Caco-2 (cell line): Measurements from ENCODE around the gene CTDNEP1. TPM values are rescaled to one million over a fixed set of nuclear protein-coding genes. Genes with fewer than 3 reads are reported as not detected.

Experiments used
- BruUV-seq: library from RNA; stranded (reverse); fragments of 400-500 nt; replicated peaks from 2 replicates; lab custom pipeline; 2021; lab: Mats Ljungman, UMichigan
- CTCF ChIA-PET: fragments of 300-600 bp; sonication (Branson Sonifier 250); formaldehyde crosslinking; loops from one replicate; lab custom pipeline; 2022; ENCODE audit warnings: antibody characterized with exemption; lab: Charles Lee
- POLR2A ChIA-PET: fragments of 300-600 bp; sonication (Branson Sonifier 250); formaldehyde crosslinking; loops from one replicate; lab custom pipeline; 2022; ENCODE audit warnings: antibody characterized with exemption; lab: Charles Lee
- DNase-seq, 2 experiments: peaks; one replicate each; pipeline versions ENCODE4 v3.0.0 to v3.0.0-alpha.2; 2020 to 2022
- H3K27me3 ChIP-seq: replicated peaks from 2 replicates; pipeline ENCODE4 v1.6.0; 2011; ENCODE audit warnings: low read length; ENCODE audit not compliant: control insufficient read depth, insufficient read depth
- H3K36me3 ChIP-seq: 2 replicates; pipeline ENCODE4 v1.5.1; 2011; ENCODE audit warnings: low read length; ENCODE audit not compliant: control insufficient read depth, insufficient read depth
- H3K4me1 ChIP-seq: fragments of 250-450 bp; sonication (Bioruptor Pico); 2 replicates; pipeline ENCODE4 v1.5.1; 2020; ENCODE audit warnings: mild to moderate bottlenecking
- H3K4me3 ChIP-seq: 2 replicates; pipeline ENCODE4 v1.5.1; 2011; ENCODE audit warnings: low read depth, mild to moderate bottlenecking, control low read depth, low read length
- H3K9me3 ChIP-seq: fragments of 250-450 bp; sonication (Bioruptor Pico); 2 replicates; pipeline ENCODE4 v1.5.1; 2020; ENCODE audit warnings: mild to moderate bottlenecking, moderate library complexity
- H3K27ac Mint-ChIP-seq: one replicate; pipeline ENCODE4 v1.8.0; 2022; ENCODE audit warnings: mixed read lengths; ENCODE audit not compliant: unreplicated experiment
- H3K27me3 Mint-ChIP-seq: one replicate; pipeline ENCODE4 v1.8.0; 2022; ENCODE audit warnings: mixed read lengths; ENCODE audit not compliant: insufficient read depth, unreplicated experiment
- H3K36me3 Mint-ChIP-seq: one replicate; pipeline ENCODE4 v1.8.0; 2022; ENCODE audit warnings: mild to moderate bottlenecking, mixed read lengths; ENCODE audit not compliant: insufficient read depth, unreplicated experiment
- H3K4me1 Mint-ChIP-seq: one replicate; pipeline ENCODE4 v1.8.0; 2022; ENCODE audit warnings: low read depth, mixed read lengths; ENCODE audit not compliant: unreplicated experiment
- H3K4me3 Mint-ChIP-seq: one replicate; pipeline ENCODE4 v1.8.0; 2022; ENCODE audit warnings: mild to moderate bottlenecking, moderate library complexity, mixed read lengths; ENCODE audit not compliant: unreplicated experiment
- H3K9me3 Mint-ChIP-seq: one replicate; pipeline ENCODE4 v1.8.0; 2022; ENCODE audit warnings: mixed read lengths; ENCODE audit not compliant: unreplicated experiment
- intact Hi-C: fragments of 100-400 bp; cut with micrococcal nuclease; formaldehyde crosslinking; loops from one replicate; pipeline ENCODE4 v1.10.0; 2022; ENCODE audit not compliant: unreplicated experiment
- total RNA-seq: library from RNA; stranded (reverse); gene quantifications from 2 replicates; pipeline ENCODE4 v1.2.3, GENCODE V29; 2022
- TF ChIP-seq, protein P1 (sequence below), 2 experiments: fragments of 200-600 bp in 1 of 2; IDR thresholded peaks; 1 replicate in 1 of 2; 2 replicates in 1 of 2; pipeline versions ENCODE4 v1.5.1 to v1.8.0; 2011 to 2022; ENCODE audit warnings: antibody characterized with exemption in 1 of 2, control low read depth in 1 of 2, inconsistent platforms in 1 of 2, low read depth in 1 of 2, low read length in 1 of 2, mild to moderate bottlenecking in 1 of 2, moderate library complexity in 1 of 2; ENCODE audit not compliant: insufficient read depth in 1 of 2, severe bottlenecking in 1 of 2, unreplicated experiment in 1 of 2

Gene CTDNEP1
- total RNA-seq, 1 experiment from 2014 or later: 71.1 TPM

DNA sequence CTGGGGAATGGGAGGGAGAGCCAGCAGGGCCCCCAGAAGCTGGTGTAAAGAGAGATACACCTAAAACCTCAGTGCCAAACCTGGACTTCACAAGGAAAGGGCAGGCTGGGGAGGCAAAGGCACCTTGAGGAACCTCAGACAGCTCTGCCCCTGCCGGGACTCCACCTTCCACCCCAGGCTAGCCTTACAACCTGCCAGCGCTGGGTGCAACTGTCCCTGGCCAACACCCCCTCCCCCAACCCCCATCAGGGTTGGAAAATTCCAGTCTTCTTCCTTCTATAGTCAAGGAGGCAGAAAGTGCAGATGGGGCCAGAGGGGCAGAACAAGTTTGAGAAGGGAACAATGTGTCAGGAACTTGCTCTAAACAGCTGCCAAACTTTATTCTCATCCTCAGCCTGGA is 40.7 kb upstream of the CTDNEP1 start:
- Histone ChIP-seq H3K4me3 (no peak overlapping the region), H3K9me3 (no peaks in the 10 kb centered on the region), H3K4me1 (0 out of 2 replicates have a peak, but pooled peaks cover 10% of the 10 kb centered on the region), H3K27me3 (no peaks in the 10 kb centered on the region), H3K36me3 (no peaks in the 10 kb centered on the region; the same call in 1 of the 2 replicates)
- no TSS peak for BruUV-seq
- no peaks in the 10 kb centered on the region for H3K27me3 Mint-ChIP-seq
- no peaks in the 10 kb centered on the region for H3K36me3 Mint-ChIP-seq
- TF ChIP-seq, protein P1, sequence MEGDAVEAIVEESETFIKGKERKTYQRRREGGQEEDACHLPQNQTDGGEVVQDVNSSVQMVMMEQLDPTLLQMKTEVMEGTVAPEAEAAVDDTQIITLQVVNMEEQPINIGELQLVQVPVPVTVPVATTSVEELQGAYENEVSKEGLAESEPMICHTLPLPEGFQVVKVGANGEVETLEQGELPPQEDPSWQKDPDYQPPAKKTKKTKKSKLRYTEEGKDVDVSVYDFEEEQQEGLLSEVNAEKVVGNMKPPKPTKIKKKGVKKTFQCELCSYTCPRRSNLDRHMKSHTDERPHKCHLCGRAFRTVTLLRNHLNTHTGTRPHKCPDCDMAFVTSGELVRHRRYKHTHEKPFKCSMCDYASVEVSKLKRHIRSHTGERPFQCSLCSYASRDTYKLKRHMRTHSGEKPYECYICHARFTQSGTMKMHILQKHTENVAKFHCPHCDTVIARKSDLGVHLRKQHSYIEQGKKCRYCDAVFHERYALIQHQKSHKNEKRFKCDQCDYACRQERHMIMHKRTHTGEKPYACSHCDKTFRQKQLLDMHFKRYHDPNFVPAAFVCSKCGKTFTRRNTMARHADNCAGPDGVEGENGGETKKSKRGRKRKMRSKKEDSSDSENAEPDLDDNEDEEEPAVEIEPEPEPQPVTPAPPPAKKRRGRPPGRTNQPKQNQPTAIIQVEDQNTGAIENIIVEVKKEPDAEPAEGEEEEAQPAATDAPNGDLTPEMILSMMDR (IDR thresholded peaks at IDR 0.05; ENCODE audit: insufficient read depth in 1 of 2, low read depth in 1 of 2, low read length in 1 of 2, severe bottlenecking in 1 of 2, unreplicated experiment in 1 of 2): no peak
- ChIA-PET CTCF (interaction anchor here (1.4 kb wide), 1 partner anchor 11 kb away, joined by 6 read pairs; the partner anchor contains the start of gene SLC2A4), POLR2A (no interaction called here)
- H3K4me3 Mint-ChIP-seq: no peak overlapping the region
- H3K27ac Mint-ChIP-seq: no peak overlapping the region
- intact Hi-C loops: no loop called here
- H3K4me1 Mint-ChIP-seq: peaks cover 6% of the 10 kb centered on the region
- no peaks in the 10 kb centered on the region for H3K9me3 Mint-ChIP-seq
- no peak for DNase-seq

DNA sequence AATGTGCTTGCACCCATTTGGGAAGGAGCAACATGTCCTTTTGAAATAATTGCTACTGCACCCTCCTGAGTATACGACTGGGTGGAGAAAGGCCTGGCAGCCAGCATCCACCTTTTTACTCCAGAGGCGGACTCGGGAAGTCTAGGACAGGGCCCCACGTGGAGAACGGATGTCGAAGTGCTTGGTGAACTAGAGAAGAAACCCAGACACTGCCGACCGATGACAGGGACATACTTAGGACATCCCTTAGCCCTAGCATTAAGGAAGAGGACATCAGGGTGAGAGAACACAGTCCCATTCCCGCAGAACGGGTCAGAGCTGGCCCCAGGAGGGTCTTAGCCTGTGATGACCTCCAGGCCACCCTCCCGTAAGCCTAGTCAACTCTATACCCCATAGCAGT is 39.2 kb upstream of the CTDNEP1 start:
- DNase-seq: no peak
- Mint-ChIP-seq H3K4me1 (peaks cover 6% of the 10 kb centered on the region), H3K36me3 (no peaks in the 10 kb centered on the region), H3K9me3 (no peaks in the 10 kb centered on the region), H3K27me3 (no peaks in the 10 kb centered on the region), H3K27ac (no peak overlapping the region), H3K4me3 (no peak overlapping the region)
- no peak overlapping the region for H3K4me3 ChIP-seq
- BruUV-seq: no TSS peak
- intact Hi-C loops: no loop called here
- H3K9me3 ChIP-seq: no peaks in the 10 kb centered on the region
- no peaks in the 10 kb centered on the region; the same call in 1 of the 2 replicates for H3K36me3 ChIP-seq
- 0 out of 2 replicates have a peak, but pooled peaks cover 8% of the 10 kb centered on the region for H3K4me1 ChIP-seq
- ChIA-PET CTCF (no interaction called here), POLR2A (interaction anchor here (0.7 kb wide), 1 partner anchor 10 kb away, joined by 3 read pairs; the partner anchor contains the start of gene SLC2A4)
- H3K27me3 ChIP-seq: no peaks in the 10 kb centered on the region
- TF ChIP-seq, protein P1 (IDR thresholded peaks at IDR 0.05; ENCODE audit: insufficient read depth in 1 of 2, low read depth in 1 of 2, low read length in 1 of 2, severe bottlenecking in 1 of 2, unreplicated experiment in 1 of 2): no peak

GRCh38 chr17:7290166-7290565 is 38.6 kb upstream of the CTDNEP1 start:
- H3K27ac Mint-ChIP-seq: no peak overlapping the region
- Histone ChIP-seq H3K36me3 (no peaks in the 10 kb centered on the region; the same call in 1 of the 2 replicates), H3K27me3 (no peaks in the 10 kb centered on the region), H3K4me3 (no peak overlapping the region), H3K4me1 (0 out of 2 replicates have a peak, but pooled peaks cover 3% of the 10 kb centered on the region), H3K9me3 (no peaks in the 10 kb centered on the region)
- no peaks in the 10 kb centered on the region for H3K36me3 Mint-ChIP-seq
- POLR2A ChIA-PET: no interaction called here
- H3K4me1 Mint-ChIP-seq: peaks cover 6% of the 10 kb centered on the region
- BruUV-seq: no TSS peak
- H3K27me3 Mint-ChIP-seq: no peaks in the 10 kb centered on the region
- TF ChIP-seq, protein P1 (IDR thresholded peaks at IDR 0.05; ENCODE audit: insufficient read depth in 1 of 2, low read depth in 1 of 2, low read length in 1 of 2, severe bottlenecking in 1 of 2, unreplicated experiment in 1 of 2): no peak
- no peak for DNase-seq
- intact Hi-C loops: no loop called here
- H3K4me3 Mint-ChIP-seq: no peak overlapping the region
- no peaks in the 10 kb centered on the region for H3K9me3 Mint-ChIP-seq
- CTCF ChIA-PET: no interaction called here
